GM19035 (cell line): ENCODE data around the gene ATP4A.

Experiments
- ATAC-seq: cut with Tn5 transposase; IDR thresholded peaks from one replicate; pipeline ENCODE4 v1.9.1; 2021; ENCODE audit not compliant: unreplicated experiment

The ATP4A gene

GRCh38 chr19:35502751-35503150, 60.7 kb downstream of the ATP4A start:
- no peak for ATAC-seq

- no peak for ATAC-seq
Observed at GRCh38 chr19:35501684-35502083, 61.8 kb downstream of the ATP4A start.

GRCh38 chr19:35500611-35501010, 62.8 kb downstream of the ATP4A start:
- ATAC-seq: no peak
